ENCODE results near the gene RSPRY1. TPM values are rescaled to one million over a fixed set of nuclear protein-coding genes. Genes with fewer than 3 reads are reported as not detected.
A peak's percentile ranks its signal among the peaks of the same experiment; 100 is the strongest.

RSPRY1 gene
- total and polyA plus RNA-seq, 12 donors, result 7.7 to 43.5 (median 25.5) TPM

GRCh38 chr16:57146735-57147134 is 39.4 kb upstream of the RSPRY1 start:
- Histone ChIP-seq H3K4me3 (no peak overlapping the region), H3K4me1 (replicated peaks in 1 of 2) (peaks cover 0 to 37% of the 10 kb centered on the region in 2 donors), H3K36me3 (replicated peaks in 1 of 2) (no peaks in the 10 kb centered on the region), H3K9me3 (replicated peaks in 1 of 3) (no peaks in the 10 kb centered on the region), H3K27me3 (no peaks in the 10 kb centered on the region), H3K27ac (peak overlapping the region in 1 of 5 donors; percentile 67)
- 87 to 96% (median 93%) methylated on average over 3 to 5 of the region's 5 CpGs for WGBS, 4 donors
- DNase-seq, result no peak
- TF ChIP-seq POLR2A (IDR thresholded peaks at IDR 0.05) (no peak), CTCF (IDR thresholded peaks at IDR 0.05) (no peak)
- intact Hi-C loops (cut with DNase I), result no loop called here

GRCh38 chr16:57147381-57148221 is 38.5 kb upstream of the RSPRY1 start:
- Histone ChIP-seq H3K27me3 (no peaks in the 10 kb centered on the region), H3K27ac (peak overlapping the region in 2 of 5 donors; percentile 28 to 67), H3K9me3 (replicated peaks in 1 of 3) (no peaks in the 10 kb centered on the region), H3K4me3 (no peak overlapping the region), H3K36me3 (replicated peaks in 1 of 2) (peaks cover 0 to 3% of the 10 kb centered on the region in 2 donors), H3K4me1 (replicated peaks in 1 of 2) (peaks cover 0 to 37% of the 10 kb centered on the region in 2 donors)
- 22 to 31% (median 24%) methylated on average over 14 of the region's 14 CpGs for WGBS, 4 donors
- intact Hi-C loops (cut with DNase I), result no loop called here
- TF ChIP-seq POLR2A (IDR thresholded peaks at IDR 0.05) (no peak), CTCF (IDR thresholded peaks at IDR 0.05) (no peak)
- DNase-seq, result peak in 3 of 7 donors; percentile 11 to 60 (median 32)

- H3K36me3 ChIP-seq (replicated peaks in 1 of 2), result peaks cover 0 to 11% of the 10 kb centered on the region in 2 donors
- no peak overlapping the region for H3K4me3 ChIP-seq
- intact Hi-C loops (cut with DNase I), result no loop called here
- peaks cover 0 to 30% of the 10 kb centered on the region in 2 donors for H3K4me1 ChIP-seq (replicated peaks in 1 of 2)
- TF ChIP-seq CTCF (IDR thresholded peaks at IDR 0.05) (no peak), POLR2A (IDR thresholded peaks at IDR 0.05) (no peak)
- no peak for DNase-seq
- no peaks in the 10 kb centered on the region for H3K27me3 ChIP-seq
- no peaks in the 10 kb centered on the region for H3K9me3 ChIP-seq (replicated peaks in 1 of 3)
- 94 to 99% (median 94%) methylated on average over 6 of the region's 6 CpGs for WGBS, 4 donors
- H3K27ac ChIP-seq, result peak overlapping the region in 2 of 5 donors; percentile 28 to 67
Observed at GRCh38 chr16:57148481-57148880, 37.6 kb upstream of the RSPRY1 start.

- no peak for DNase-seq
- no peak overlapping the region for H3K4me3 ChIP-seq
- peaks cover 0 to 20% of the 10 kb centered on the region in 2 donors for H3K36me3 ChIP-seq (replicated peaks in 1 of 2)
- 96 to 99% (median 98%) methylated on average over 9 to 10 of the region's 10 CpGs for WGBS, 4 donors
- intact Hi-C loops (cut with DNase I), result no loop called here
- H3K9me3 ChIP-seq (replicated peaks in 1 of 3), result no peaks in the 10 kb centered on the region
- no peaks in the 10 kb centered on the region for H3K27me3 ChIP-seq
- H3K27ac ChIP-seq, result no peak overlapping the region
- TF ChIP-seq CTCF (IDR thresholded peaks at IDR 0.05) (no peak), POLR2A (IDR thresholded peaks at IDR 0.05) (no peak)
- peaks cover 0 to 26% of the 10 kb centered on the region in 2 donors for H3K4me1 ChIP-seq (replicated peaks in 1 of 2)
Observed at GRCh38 chr16:57149391-57149790, 36.7 kb upstream of the RSPRY1 start.

All from adrenal gland (tissue), 12 donors.